GM21390 (cell line): Measurements from ENCODE around the gene LUM.

Source experiments
- ATAC-seq: cut with Tn5 transposase; IDR thresholded peaks from one replicate; pipeline ENCODE4 v1.9.1; 2021; ENCODE audit not compliant: unreplicated experiment

LUM gene

GRCh38 chr12:91074851-91075250 is 36.4 kb downstream of the LUM start:
- ATAC-seq, result no peak

GRCh38 chr12:91074154-91074709 is 37.1 kb downstream of the LUM start:
- ATAC-seq, result no peak

- no peak for ATAC-seq
Measured at GRCh38 chr12:91073426-91073825, 37.9 kb downstream of the LUM start.

DNA sequence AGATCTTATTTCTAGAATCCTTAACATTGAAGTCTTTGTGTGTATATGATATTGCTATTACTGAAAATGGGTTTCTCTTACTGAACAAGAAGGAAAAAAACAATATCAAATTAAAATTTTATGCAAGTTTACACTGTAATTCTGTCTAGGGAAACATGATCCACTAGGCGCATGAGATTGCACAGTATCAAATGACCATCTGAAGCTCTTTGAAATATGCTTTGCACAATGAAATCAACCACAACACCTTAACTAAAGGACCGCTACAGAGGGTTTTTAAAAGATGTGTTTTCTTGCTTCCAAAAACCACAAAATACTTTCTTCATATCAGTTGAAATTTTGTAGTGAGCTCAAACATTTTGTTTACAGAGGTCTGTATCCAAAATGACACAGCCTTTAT is 38.4 kb downstream of the LUM start:
- no peak for ATAC-seq

DNA sequence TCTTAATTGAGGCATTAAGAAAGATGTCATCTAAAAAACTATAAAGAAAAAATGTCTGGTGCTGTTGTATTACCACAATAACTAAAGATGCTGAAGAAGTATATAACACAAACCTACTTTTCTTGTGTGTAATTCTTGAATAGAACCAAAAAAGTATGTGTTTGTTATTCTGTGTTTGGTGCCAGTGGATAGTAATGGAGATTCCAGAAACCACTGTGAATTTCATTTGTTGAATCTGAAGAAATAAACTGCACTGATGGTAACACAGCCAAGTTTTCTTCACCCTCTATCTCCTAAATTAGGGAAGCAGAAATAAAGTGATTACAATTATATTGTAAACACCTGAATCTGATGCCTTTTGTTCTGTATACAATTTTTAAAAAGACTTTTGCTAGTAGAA is 40.4 kb downstream of the LUM start:
- no peak for ATAC-seq

- ATAC-seq, result no peak
Measured at GRCh38 chr12:91065396-91065795, 45.9 kb downstream of the LUM start.

- ATAC-seq, result no peak
Measured at GRCh38 chr12:91064640-91065039, 46.7 kb downstream of the LUM start.

DNA sequence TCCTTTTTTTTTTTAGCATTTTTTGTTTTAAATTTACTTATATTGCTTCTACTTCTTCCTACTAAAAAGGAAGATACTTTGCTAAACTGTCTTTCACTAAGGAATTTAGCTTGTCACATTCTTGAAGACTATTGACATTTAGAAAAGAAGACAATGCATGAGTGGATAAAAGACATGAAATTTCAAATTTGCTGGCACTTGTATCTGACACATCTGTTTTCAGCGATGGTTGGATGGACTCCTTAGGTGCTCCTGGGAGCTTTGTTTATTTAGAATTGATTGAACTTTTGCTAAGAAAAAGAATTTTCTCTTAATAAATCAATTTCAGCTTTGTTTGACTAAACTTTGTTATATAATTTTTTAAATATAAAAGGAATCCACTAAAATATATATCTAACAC is 50.2 kb downstream of the LUM start:
- ATAC-seq, result no peak

DNA sequence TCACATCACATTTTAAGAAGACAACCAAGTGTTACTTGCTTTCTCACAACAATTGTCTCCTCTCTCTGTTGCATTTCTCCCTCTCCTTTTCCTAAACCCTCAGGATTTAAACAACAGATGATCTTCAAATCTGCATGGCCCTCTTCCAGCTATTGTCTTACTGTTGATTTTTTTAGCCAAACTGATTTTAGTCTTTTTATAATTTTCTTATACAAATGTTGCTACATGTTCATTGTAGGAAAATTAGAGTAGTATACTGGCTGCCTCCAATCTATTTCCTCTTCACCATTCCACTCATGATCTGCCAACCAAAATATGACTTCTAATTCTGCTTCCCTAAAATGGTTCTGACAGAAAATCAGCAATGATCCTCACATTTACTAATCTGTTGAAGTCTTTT is 52.1 kb downstream of the LUM start:
- ATAC-seq, result no peak

DNA sequence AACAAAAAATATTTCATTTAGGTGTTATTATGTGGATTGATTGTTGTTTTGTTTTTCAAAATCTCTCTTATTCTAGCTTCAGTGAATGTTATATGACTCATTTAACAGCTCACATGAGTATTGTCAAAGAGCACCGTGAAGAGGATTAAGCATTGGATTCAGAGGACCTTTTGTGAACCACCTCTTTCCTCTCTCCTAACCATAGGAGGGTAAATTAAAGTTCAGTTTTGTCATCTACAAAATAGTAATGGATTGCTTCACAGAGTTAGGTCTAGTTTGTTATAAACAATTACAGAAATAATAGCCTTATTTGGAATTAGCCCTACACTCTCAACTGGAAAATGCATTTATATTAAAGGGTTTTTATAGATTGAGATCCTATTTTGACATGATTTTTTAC is 52.5 kb downstream of the LUM start:
- ATAC-seq, result no peak

GRCh38 chr12:91057368-91058165 is 53.7 kb downstream of the LUM start, which contains the start of gene KERA:
TSS of gene KERA (minus strand) at chr12:91058024. CDS start at chr12:91056281, 1,743 bp downstream.
- no peak for ATAC-seq

GRCh38 chr12:91056488-91056887 is 54.8 kb downstream of the LUM start:
- ATAC-seq, result no peak

DNA sequence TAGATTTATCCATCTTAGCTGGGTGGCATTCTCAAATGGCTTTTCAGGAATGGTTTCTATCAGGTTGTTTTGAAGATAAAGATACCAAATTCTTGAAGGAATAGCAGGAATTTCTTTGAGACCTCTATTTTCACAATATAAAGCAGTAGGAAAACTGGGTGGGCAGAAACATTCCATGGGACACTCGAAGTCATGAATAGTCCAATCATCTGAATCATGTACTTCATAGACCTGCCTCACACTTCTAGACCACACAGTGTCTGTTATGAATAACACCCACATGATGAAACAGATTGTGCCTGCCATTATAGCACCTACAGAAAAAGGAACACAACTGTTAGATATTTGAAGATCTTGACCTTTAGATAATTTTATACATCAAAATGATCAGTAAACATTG is 55.3 kb downstream of the LUM start:
- ATAC-seq, result no peak

GRCh38 chr12:91053951-91054715 is 57.2 kb downstream of the LUM start:
- ATAC-seq, result no peak
